Endodermal cell (in vitro differentiated cells): ENCODE results near the gene EFNA2. TPM values are rescaled to one million over a fixed set of nuclear protein-coding genes. Genes with fewer than 3 reads are reported as not detected.

Source experiments
- DNase-seq: peaks from one replicate; pipeline ENCODE4 v3.0.0-alpha.2; 2017
- H3K27ac ChIP-seq: 2 replicates; pipeline ENCODE4 v1.5.1; 2013; ENCODE audit warnings: mild to moderate bottlenecking, low read depth, low read length, moderate library complexity
- H3K27me3 ChIP-seq: 2 replicates; pipeline ENCODE4 v1.6.1; 2013; ENCODE audit warnings: mild to moderate bottlenecking, low read length, moderate library complexity; ENCODE audit not compliant: insufficient read depth, control insufficient read depth, poor library complexity, severe bottlenecking
- H3K36me3 ChIP-seq: 2 replicates; pipeline ENCODE4 v1.7.0; 2013; ENCODE audit warnings: mild to moderate bottlenecking, low read length, moderate library complexity; ENCODE audit not compliant: control insufficient read depth, insufficient read depth
- H3K4me1 ChIP-seq: one replicate; pipeline ENCODE4 v1.7.0; 2013; ENCODE audit warnings: low read length; ENCODE audit not compliant: control insufficient read depth, insufficient read depth
- H3K4me3 ChIP-seq: 2 replicates; pipeline ENCODE4 v1.5.1; 2013; ENCODE audit warnings: mild to moderate bottlenecking, low read length, moderate library complexity
- H3K9ac ChIP-seq: 2 replicates; pipeline ENCODE4 v1.6.1; 2013; ENCODE audit warnings: mild to moderate bottlenecking, low read length, moderate library complexity; ENCODE audit not compliant: poor library complexity, severe bottlenecking; ENCODE audit errors: extremely low read depth
- H3K9me3 ChIP-seq: 2 replicates; pipeline ENCODE4 v1.6.1; 2013; ENCODE audit warnings: mild to moderate bottlenecking, low read length, moderate library complexity; ENCODE audit not compliant: control insufficient read depth
- H3K27ac Mint-ChIP-seq: 2 replicates; pipeline ENCODE4 v1.8.0; 2020; ENCODE audit warnings: mixed read lengths
- H3K27me3 Mint-ChIP-seq: 2 replicates; pipeline ENCODE4 v1.8.0; 2021; ENCODE audit warnings: mild to moderate bottlenecking, mixed read lengths; ENCODE audit not compliant: insufficient read depth
- H3K36me3 Mint-ChIP-seq: 2 replicates; pipeline ENCODE4 v1.8.0; 2020; ENCODE audit warnings: low read depth, mixed read lengths
- H3K4me1 Mint-ChIP-seq: 2 replicates; pipeline ENCODE4 v1.8.0; 2020; ENCODE audit warnings: mixed read lengths
- H3K4me3 Mint-ChIP-seq: 2 replicates; pipeline ENCODE4 v1.8.0; 2020; ENCODE audit warnings: mild to moderate bottlenecking, moderate library complexity, mixed read lengths
- H3K9me3 Mint-ChIP-seq: 2 replicates; pipeline ENCODE4 v1.8.0; 2020; ENCODE audit warnings: mild to moderate bottlenecking, mixed read lengths
- WGBS, 2 experiments: methylation state at CpG; one replicate each; pipeline versions ENCODE4 v1.1.5 to v1.1.7; 2013; ENCODE audit warnings: missing lambda C conversion rate in 2 of 2, mixed read lengths in 1 of 2; ENCODE audit not compliant: insufficient coverage in 1 of 2, insufficient read length in 1 of 2; 5-methylcytosine and 5-hydroxymethylcytosine counted together
- total RNA-seq, 2 donors: library from RNA; stranded (reverse); fragmentation: NEBNext Ultra II Directional in 1 of 2; extraction: Animal tissue kit (Norgen Biotek cat#: 25700) in 1 of 2; gene quantifications; 2 replicates in 1 of 2; 3 replicates in 1 of 2; pipeline ENCODE4 v1.2.1, GENCODE V29; 2021
- TF ChIP-seq, protein P1 (sequence below): fragments of 200-600 bp; sonication (generic); conservative IDR thresholded peaks from 2 replicates; pipeline ENCODE4 v1.5.0; 2021; ENCODE audit warnings: antibody characterized with exemption, mild to moderate bottlenecking

Gene EFNA2
- total RNA-seq, 2 donors from 2014 or later, result 28.6 to 30.7 TPM

DNA sequence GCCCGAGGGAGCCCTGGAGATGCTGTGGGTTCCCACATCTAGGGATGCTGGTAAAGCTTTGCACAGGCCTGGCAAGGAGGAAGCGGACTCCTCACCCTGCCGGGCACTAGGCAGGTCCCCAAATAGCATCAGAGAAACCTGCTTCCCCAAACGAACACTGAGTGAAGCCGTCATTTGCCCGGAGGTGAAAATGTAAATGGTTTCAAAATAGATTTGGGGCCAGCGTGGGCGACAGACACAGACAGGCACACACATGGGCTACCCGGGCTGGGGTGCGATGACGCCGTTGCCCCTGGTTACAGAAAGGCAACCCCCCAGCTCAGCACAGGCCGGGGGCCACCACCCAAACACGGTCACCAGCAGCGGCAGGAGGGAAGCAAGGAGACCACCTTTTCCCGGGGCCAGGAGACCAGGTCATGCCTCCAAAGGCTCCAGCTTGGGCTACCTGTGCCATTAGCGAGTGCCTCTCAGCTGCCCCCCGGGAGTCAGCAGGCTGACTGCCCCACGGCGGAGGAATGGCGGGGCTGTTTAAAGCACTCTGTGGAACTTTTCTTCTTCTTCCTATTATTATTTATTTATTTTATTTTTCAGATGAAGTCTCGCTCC, 50.5 kb downstream of the EFNA2 start:
- 93 to 97% methylated on average over 17 to 22 of the region's 22 CpGs for WGBS, 2 experiments
- no peak overlapping the region for H3K4me3 Mint-ChIP-seq
- no peak overlapping the region for H3K27ac ChIP-seq
- no peaks in the 10 kb centered on the region for H3K27me3 ChIP-seq
- H3K27ac Mint-ChIP-seq, result no peak overlapping the region
- TF ChIP-seq, protein P1, sequence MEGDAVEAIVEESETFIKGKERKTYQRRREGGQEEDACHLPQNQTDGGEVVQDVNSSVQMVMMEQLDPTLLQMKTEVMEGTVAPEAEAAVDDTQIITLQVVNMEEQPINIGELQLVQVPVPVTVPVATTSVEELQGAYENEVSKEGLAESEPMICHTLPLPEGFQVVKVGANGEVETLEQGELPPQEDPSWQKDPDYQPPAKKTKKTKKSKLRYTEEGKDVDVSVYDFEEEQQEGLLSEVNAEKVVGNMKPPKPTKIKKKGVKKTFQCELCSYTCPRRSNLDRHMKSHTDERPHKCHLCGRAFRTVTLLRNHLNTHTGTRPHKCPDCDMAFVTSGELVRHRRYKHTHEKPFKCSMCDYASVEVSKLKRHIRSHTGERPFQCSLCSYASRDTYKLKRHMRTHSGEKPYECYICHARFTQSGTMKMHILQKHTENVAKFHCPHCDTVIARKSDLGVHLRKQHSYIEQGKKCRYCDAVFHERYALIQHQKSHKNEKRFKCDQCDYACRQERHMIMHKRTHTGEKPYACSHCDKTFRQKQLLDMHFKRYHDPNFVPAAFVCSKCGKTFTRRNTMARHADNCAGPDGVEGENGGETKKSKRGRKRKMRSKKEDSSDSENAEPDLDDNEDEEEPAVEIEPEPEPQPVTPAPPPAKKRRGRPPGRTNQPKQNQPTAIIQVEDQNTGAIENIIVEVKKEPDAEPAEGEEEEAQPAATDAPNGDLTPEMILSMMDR, result no peak
- no peak overlapping the region for H3K9ac ChIP-seq
- no peaks in the 10 kb centered on the region for H3K36me3 Mint-ChIP-seq
- no peak overlapping the region for H3K4me3 ChIP-seq
- H3K4me1 ChIP-seq, result no peaks in the 10 kb centered on the region
- DNase-seq, result no peak
- H3K9me3 Mint-ChIP-seq, result no peaks in the 10 kb centered on the region
- H3K27me3 Mint-ChIP-seq, result no peaks in the 10 kb centered on the region
- H3K36me3 ChIP-seq, result no peaks in the 10 kb centered on the region
- no peaks in the 10 kb centered on the region for H3K4me1 Mint-ChIP-seq
- H3K9me3 ChIP-seq, result no peaks in the 10 kb centered on the region

- Mint-ChIP-seq H3K9me3 (no peaks in the 10 kb centered on the region), H3K27me3 (no peaks in the 10 kb centered on the region), H3K27ac (no peak overlapping the region), H3K4me3 (no peak overlapping the region), H3K4me1 (no peaks in the 10 kb centered on the region), H3K36me3 (no peaks in the 10 kb centered on the region)
- 88 to 91% methylated on average over 23 to 28 of the region's 28 CpGs for WGBS, 2 experiments
- Histone ChIP-seq H3K4me3 (no peak overlapping the region), H3K27me3 (no peaks in the 10 kb centered on the region), H3K9ac (no peak overlapping the region), H3K9me3 (no peaks in the 10 kb centered on the region), H3K27ac (no peak overlapping the region), H3K36me3 (no peaks in the 10 kb centered on the region), H3K4me1 (no peaks in the 10 kb centered on the region)
- DNase-seq, result no peak
- TF ChIP-seq, protein P1, result no peak
Measured at GRCh38 chr19:1340681-1341469, 55.2 kb downstream of the EFNA2 start.

DNA sequence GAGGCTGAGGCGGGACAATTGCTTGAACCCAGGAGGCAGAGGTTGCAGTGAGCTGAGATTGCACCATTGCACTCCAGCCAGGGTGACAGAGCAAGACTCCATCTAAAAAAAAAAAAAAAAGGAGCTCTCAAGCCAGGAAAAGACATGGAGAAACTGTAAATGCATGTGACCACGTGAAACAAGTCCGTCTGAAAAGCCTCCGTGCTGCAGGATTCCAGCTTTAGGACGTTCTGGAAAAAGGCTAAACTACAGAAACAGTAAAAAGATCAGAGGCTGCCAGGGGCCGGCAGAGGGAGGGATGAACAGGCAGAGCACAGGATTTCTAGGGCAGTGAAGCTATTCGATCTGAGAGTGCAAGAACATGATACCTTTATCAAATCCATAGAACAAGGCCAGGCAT, 57.4 kb downstream of the EFNA2 start:
- H3K27ac Mint-ChIP-seq, result no peak overlapping the region
- H3K27me3 ChIP-seq, result no peaks in the 10 kb centered on the region
- no peak overlapping the region for H3K4me3 ChIP-seq
- no peak overlapping the region for H3K4me3 Mint-ChIP-seq
- no peaks in the 10 kb centered on the region for H3K36me3 ChIP-seq
- no peak overlapping the region for H3K27ac ChIP-seq
- no peaks in the 10 kb centered on the region for H3K4me1 Mint-ChIP-seq
- WGBS, 2 experiments, result 87 to 90% methylated on average over 6 to 7 of the region's 7 CpGs
- DNase-seq, result no peak
- H3K9me3 ChIP-seq, result no peaks in the 10 kb centered on the region
- no peaks in the 10 kb centered on the region for H3K36me3 Mint-ChIP-seq
- H3K4me1 ChIP-seq, result no peaks in the 10 kb centered on the region
- TF ChIP-seq, protein P1, result no peak
- no peaks in the 10 kb centered on the region for H3K9me3 Mint-ChIP-seq
- no peaks in the 10 kb centered on the region for H3K27me3 Mint-ChIP-seq
- no peak overlapping the region for H3K9ac ChIP-seq
